Left forelimb (tissue), 1 donor: ENCODE data around the gene IL18R1.

Experiments used
- DNase-seq: peaks from one replicate; pipeline ENCODE4 v3.0.0-alpha.2; 2018; ENCODE audit warnings: low spot score

The IL18R1 gene

GRCh38 chr2:102391565-102391964 is 36.0 kb downstream of the IL18R1 start:
- DNase-seq, result no peak

- no peak for DNase-seq
Measured at GRCh38 chr2:102392096-102392495, 36.5 kb downstream of the IL18R1 start.

GRCh38 chr2:102392942-102393341 is 37.3 kb downstream of the IL18R1 start:
- DNase-seq, result no peak

- no peak for DNase-seq
Measured at GRCh38 chr2:102396012-102396411, 40.4 kb downstream of the IL18R1 start.

GRCh38 chr2:102397209-102397608 is 41.6 kb downstream of the IL18R1 start:
- DNase-seq, result no peak

- no peak for DNase-seq
Measured at GRCh38 chr2:102399499-102400141, 44.0 kb downstream of the IL18R1 start.

- no peak for DNase-seq
Measured at GRCh38 chr2:102401456-102401855, 45.9 kb downstream of the IL18R1 start.

GRCh38 chr2:102401865-102402264 is 46.3 kb downstream of the IL18R1 start:
- DNase-seq, result no peak

GRCh38 chr2:102410952-102411351 is 55.4 kb downstream of the IL18R1 start:
- no peak for DNase-seq

- no peak for DNase-seq
Measured at GRCh38 chr2:102412199-102412598, 56.6 kb downstream of the IL18R1 start.

- DNase-seq, result no peak
Measured at GRCh38 chr2:102417946-102418345, 62.4 kb downstream of the IL18R1 start.

- no peak for DNase-seq
Measured at GRCh38 chr2:102418421-102418961, 62.9 kb downstream of the IL18R1 start.

- DNase-seq, result no peak
Measured at GRCh38 chr2:102420290-102420689, 64.7 kb downstream of the IL18R1 start.

GRCh38 chr2:102421890-102422759 is 66.5 kb downstream of the IL18R1 start:
- no peak for DNase-seq

GRCh38 chr2:102422910-102423309 is 67.3 kb downstream of the IL18R1 start, which contains the start of gene IL18RAP:
IL18RAP (plus strand) TSS chr2:102423160; CDS start chr2:102423278, 118 bp downstream.
- DNase-seq, result no peak

GRCh38 chr2:102423368-102423767 is 67.8 kb downstream of the IL18R1 start:
- no peak for DNase-seq

GRCh38 chr2:102424754-102425153 is 69.2 kb downstream of the IL18R1 start:
- no peak for DNase-seq

- no peak for DNase-seq
Measured at GRCh38 chr2:102425441-102426132, 70.0 kb downstream of the IL18R1 start.

GRCh38 chr2:102427249-102427648 is 71.7 kb downstream of the IL18R1 start:
- DNase-seq, result no peak

- DNase-seq, result no peak
Measured at GRCh38 chr2:102428573-102428972, 73.0 kb downstream of the IL18R1 start.

GRCh38 chr2:102432386-102432785 is 76.8 kb downstream of the IL18R1 start:
- DNase-seq, result no peak

GRCh38 chr2:102433973-102434654 is 78.5 kb downstream of the IL18R1 start:
- DNase-seq, result no peak
